ENCODE data around the gene CTDNEP1. TPM values are rescaled to one million over a fixed set of nuclear protein-coding genes. Genes with fewer than 3 reads are reported as not detected.

Gene CTDNEP1
- total RNA-seq, 2 experiments from 2014 or later = 159 to 160 TPM

- H3K36me3 Mint-ChIP-seq (ENCODE audit: low read depth) = no peaks in the 10 kb centered on the region
- ATAC-seq = no peak
- intact Hi-C loops (cut with micrococcal nuclease) = no loop called here
- DNase-seq = no peak
- H3K9me3 Mint-ChIP-seq = no peaks in the 10 kb centered on the region
- H3K27ac Mint-ChIP-seq = no peak overlapping the region
- no peak for TF ChIP-seq CTCF (IDR thresholded peaks at IDR 0.05)
- no peak overlapping the region for H3K4me3 Mint-ChIP-seq
- ChIA-PET CTCF (interaction anchor here (1.5 kb wide), 1 partner anchor 75 kb away, joined by 3 read pairs; no protein-coding TSS in a partner anchor), POLR2A (no interaction called here)
- peaks cover 8% of the 10 kb centered on the region for H3K27me3 Mint-ChIP-seq
- H3K4me1 Mint-ChIP-seq (ENCODE audit: low read depth) = peaks cover 38% of the 10 kb centered on the region
These were observed 42.6 kb downstream of the CTDNEP1 start for GRCh38 chr17:7208754-7209460.

GRCh38 chr17:7208027-7208571 lies 43.4 kb downstream of the CTDNEP1 start:
- CTCF ChIA-PET = interaction anchor here (1.5 kb wide), 1 partner anchor 74 kb away, joined by 3 read pairs; no protein-coding TSS in a partner anchor
- Mint-ChIP-seq H3K36me3 (ENCODE audit: low read depth) (no peaks in the 10 kb centered on the region), H3K4me1 (ENCODE audit: low read depth) (peaks cover 33% of the 10 kb centered on the region), H3K27ac (no peak overlapping the region), H3K4me3 (no peak overlapping the region), H3K9me3 (no peaks in the 10 kb centered on the region), H3K27me3 (peaks cover 8% of the 10 kb centered on the region)
- ATAC-seq (no peak), DNase-seq (no peak)
- POLR2A ChIA-PET = interaction anchor here (1.1 kb wide), 1 partner anchor 51 kb away, joined by 3 read pairs; no protein-coding TSS in a partner anchor
- intact Hi-C loops (cut with micrococcal nuclease) = no loop called here
- TF ChIP-seq CTCF (IDR thresholded peaks at IDR 0.05) = no peak

- peaks cover 8% of the 10 kb centered on the region for H3K27me3 Mint-ChIP-seq
- peaks cover 33% of the 10 kb centered on the region for H3K4me1 Mint-ChIP-seq (ENCODE audit: low read depth)
- DNase-seq = no peak
- H3K27ac Mint-ChIP-seq = no peak overlapping the region
- H3K9me3 Mint-ChIP-seq = no peaks in the 10 kb centered on the region
- no peak for ATAC-seq
- ChIA-PET POLR2A (interaction anchor here (1.1 kb wide), 1 partner anchor 51 kb away, joined by 3 read pairs; no protein-coding TSS in a partner anchor), CTCF (no interaction called here)
- H3K36me3 Mint-ChIP-seq (ENCODE audit: low read depth) = no peaks in the 10 kb centered on the region
- TF ChIP-seq CTCF (IDR thresholded peaks at IDR 0.05) = no peak
- no peak overlapping the region for H3K4me3 Mint-ChIP-seq
- intact Hi-C loops (cut with micrococcal nuclease) = no loop called here
These were observed 44.2 kb downstream of the CTDNEP1 start for GRCh38 chr17:7207120-7208001.

GRCh38 chr17:7205561-7205960 lies 46.0 kb downstream of the CTDNEP1 start:
- intact Hi-C loops (cut with micrococcal nuclease) = no loop called here
- DNase-seq (no peak), ATAC-seq (no peak)
- no peaks in the 10 kb centered on the region for H3K9me3 Mint-ChIP-seq
- CTCF ChIA-PET = no interaction called here
- H3K4me1 Mint-ChIP-seq (ENCODE audit: low read depth) = peaks cover 28% of the 10 kb centered on the region
- no peak for TF ChIP-seq CTCF (IDR thresholded peaks at IDR 0.05)
- peak overlapping the region; percentile 76 for H3K4me3 Mint-ChIP-seq
- H3K27ac Mint-ChIP-seq = peak overlapping the region; percentile 93
- H3K36me3 Mint-ChIP-seq (ENCODE audit: low read depth) = no peaks in the 10 kb centered on the region
- POLR2A ChIA-PET = interaction anchor here (1.0 to 1.2 kb wide), 2 partner anchors 8 to 29 kb away, joined by 4 read pairs; partner anchors contain the start of gene DVL2
- peaks cover 3% of the 10 kb centered on the region for H3K27me3 Mint-ChIP-seq
